Fibroblast of lung (primary cell): ENCODE measurements around the gene MIOX.

Experiments used
- EZH2 ChIP-seq: IDR thresholded peaks from 2 replicates; pipeline ENCODE4 v1.5.1; 2012; ENCODE audit warnings: low read length, control low read depth, mild to moderate bottlenecking; ENCODE audit errors: missing control alignments
- TF ChIP-seq, protein P1 (sequence below), 2 donors: IDR thresholded peaks in 1 of 2; conservative IDR thresholded peaks in 1 of 2; 1 replicate in 1 of 2; 2 replicates in 1 of 2; pipeline ENCODE4 v1.5.1; 2011 to 2012; ENCODE audit warnings: low read length in 2 of 2, control low read depth in 1 of 2, inconsistent platforms in 1 of 2, low read depth in 1 of 2, mild to moderate bottlenecking in 1 of 2

DNA sequence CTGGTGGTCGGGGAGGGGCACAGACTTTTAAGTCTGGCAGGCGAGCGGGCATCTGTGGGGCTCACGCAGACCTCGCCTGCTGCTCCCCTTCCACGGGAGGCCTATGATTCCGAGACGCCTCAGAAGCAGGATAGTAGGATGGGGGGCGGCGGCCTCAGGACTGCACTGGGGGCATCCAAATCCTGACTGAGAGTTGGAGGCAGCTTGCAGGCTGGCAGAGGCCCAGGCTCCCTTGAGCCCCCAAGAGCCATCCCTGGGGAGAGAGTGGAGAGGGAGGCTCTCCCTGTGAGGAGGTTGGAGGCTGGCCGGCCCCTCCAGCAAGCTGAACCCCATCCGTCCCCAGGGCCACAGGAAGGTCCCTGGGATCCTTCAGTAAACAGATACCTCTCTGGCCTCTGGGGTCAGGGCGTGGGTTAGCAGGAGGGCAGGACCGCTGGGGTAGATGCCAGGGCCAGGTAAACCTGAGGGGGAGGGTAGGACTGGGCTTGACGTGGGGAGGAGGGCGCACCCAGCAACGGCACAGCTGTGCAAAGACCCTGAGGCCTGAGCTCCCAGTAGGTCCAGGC lies 45.1 kb upstream of the MIOX start:
- TF ChIP-seq, protein P1, sequence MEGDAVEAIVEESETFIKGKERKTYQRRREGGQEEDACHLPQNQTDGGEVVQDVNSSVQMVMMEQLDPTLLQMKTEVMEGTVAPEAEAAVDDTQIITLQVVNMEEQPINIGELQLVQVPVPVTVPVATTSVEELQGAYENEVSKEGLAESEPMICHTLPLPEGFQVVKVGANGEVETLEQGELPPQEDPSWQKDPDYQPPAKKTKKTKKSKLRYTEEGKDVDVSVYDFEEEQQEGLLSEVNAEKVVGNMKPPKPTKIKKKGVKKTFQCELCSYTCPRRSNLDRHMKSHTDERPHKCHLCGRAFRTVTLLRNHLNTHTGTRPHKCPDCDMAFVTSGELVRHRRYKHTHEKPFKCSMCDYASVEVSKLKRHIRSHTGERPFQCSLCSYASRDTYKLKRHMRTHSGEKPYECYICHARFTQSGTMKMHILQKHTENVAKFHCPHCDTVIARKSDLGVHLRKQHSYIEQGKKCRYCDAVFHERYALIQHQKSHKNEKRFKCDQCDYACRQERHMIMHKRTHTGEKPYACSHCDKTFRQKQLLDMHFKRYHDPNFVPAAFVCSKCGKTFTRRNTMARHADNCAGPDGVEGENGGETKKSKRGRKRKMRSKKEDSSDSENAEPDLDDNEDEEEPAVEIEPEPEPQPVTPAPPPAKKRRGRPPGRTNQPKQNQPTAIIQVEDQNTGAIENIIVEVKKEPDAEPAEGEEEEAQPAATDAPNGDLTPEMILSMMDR (conservative IDR thresholded peaks at IDR 0.05 in 1 of 2, IDR thresholded peaks at IDR 0.05 in 1 of 2; ENCODE audit: low read depth in 1 of 2, low read length in 2 of 2) = no peak
- no peak for TF ChIP-seq EZH2
